HT-29 (cell line): ENCODE data around the gene LRRN2. TPM values are rescaled to one million over a fixed set of nuclear protein-coding genes. Genes with fewer than 3 reads are reported as not detected.

ENCODE experiments used
- DNase-seq: peaks from one replicate; pipeline ENCODE4 v3.0.0-alpha.2; 2015; ENCODE audit warnings: low spot score
- total RNA-seq: library from RNA; depleted of rRNA; stranded (reverse); fragments of >200 nt; shearing (Covaris generic); gene quantifications from 2 replicates; pipeline ENCODE4 v1.2.3, GENCODE V29; 2014

Gene LRRN2
- total RNA-seq, 1 experiment from 2014 or later: not detected

- no peak for DNase-seq
Measured at GRCh38 chr1:204602871-204603542, 82.5 kb downstream of the LRRN2 start.

- no peak for DNase-seq
Measured at GRCh38 chr1:204602111-204602579, 83.4 kb downstream of the LRRN2 start.

- DNase-seq: no peak
Measured at GRCh38 chr1:204600968-204601367, 84.6 kb downstream of the LRRN2 start.

GRCh38 chr1:204600203-204600602 lies 85.3 kb downstream of the LRRN2 start:
- no peak for DNase-seq

GRCh38 chr1:204599596-204599995 lies 85.9 kb downstream of the LRRN2 start:
- no peak for DNase-seq

- DNase-seq: no peak
Measured at GRCh38 chr1:204599098-204599497, 86.4 kb downstream of the LRRN2 start.

- DNase-seq: no peak
Measured at GRCh38 chr1:204598319-204598969, 87.1 kb downstream of the LRRN2 start.

- no peak for DNase-seq
Measured at GRCh38 chr1:204592246-204592948, 93.1 kb downstream of the LRRN2 start.

GRCh38 chr1:204591473-204592090 lies 94.0 kb downstream of the LRRN2 start:
- DNase-seq: no peak

GRCh38 chr1:204589409-204590038 lies 96.0 kb downstream of the LRRN2 start:
- DNase-seq: no peak

GRCh38 chr1:204588826-204589225 lies 96.7 kb downstream of the LRRN2 start:
- no peak for DNase-seq

GRCh38 chr1:204587621-204588020 lies 97.9 kb downstream of the LRRN2 start:
- no peak for DNase-seq

- DNase-seq: no peak
Measured at GRCh38 chr1:204584699-204585372, 100.7 kb downstream of the LRRN2 start.

- DNase-seq: no peak
Measured at GRCh38 chr1:204583909-204584632, 101.5 kb downstream of the LRRN2 start.

GRCh38 chr1:204581759-204582158 lies 103.8 kb downstream of the LRRN2 start:
- DNase-seq: no peak

GRCh38 chr1:204580862-204581261 lies 104.7 kb downstream of the LRRN2 start:
- no peak for DNase-seq

GRCh38 chr1:204579681-204580080 lies 105.9 kb downstream of the LRRN2 start:
- no peak for DNase-seq

- no peak for DNase-seq
Measured at GRCh38 chr1:204578867-204579664, 106.5 kb downstream of the LRRN2 start.

- no peak for DNase-seq
Measured at GRCh38 chr1:204577794-204578478, 107.6 kb downstream of the LRRN2 start.
